Effector CD4-positive, alpha-beta T cell (primary cell): ENCODE data around the gene ASCC1.
"Not testable (repeated sequence)": the region's sequence is repeated elsewhere in the genome, so short reads cannot be mapped to it uniquely, and the experiment has no call there.

Experiments used
- DNase-seq: peaks from one replicate; pipeline ENCODE4 v3.0.0-alpha.2; 2020

ASCC1 gene

DNA sequence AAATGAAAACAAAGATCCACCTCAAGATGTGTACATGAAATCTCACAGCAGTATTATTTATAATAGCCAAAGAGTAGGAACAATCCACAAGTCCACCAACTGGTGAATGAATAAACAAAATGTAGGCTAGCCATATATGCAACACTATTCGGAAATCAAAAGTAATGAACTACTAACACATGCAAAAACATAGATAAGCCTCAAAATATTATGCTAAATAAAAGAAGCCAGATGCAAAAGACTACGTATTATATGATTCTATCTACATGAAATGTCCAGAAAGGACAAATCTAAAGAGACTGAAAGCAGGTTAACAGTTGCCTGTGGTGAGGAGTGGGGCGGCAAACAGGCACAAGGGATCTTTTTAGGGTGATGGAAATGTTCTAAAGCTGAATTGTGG is 49.0 kb downstream of the ASCC1 start:
- DNase-seq, result no peak

DNA sequence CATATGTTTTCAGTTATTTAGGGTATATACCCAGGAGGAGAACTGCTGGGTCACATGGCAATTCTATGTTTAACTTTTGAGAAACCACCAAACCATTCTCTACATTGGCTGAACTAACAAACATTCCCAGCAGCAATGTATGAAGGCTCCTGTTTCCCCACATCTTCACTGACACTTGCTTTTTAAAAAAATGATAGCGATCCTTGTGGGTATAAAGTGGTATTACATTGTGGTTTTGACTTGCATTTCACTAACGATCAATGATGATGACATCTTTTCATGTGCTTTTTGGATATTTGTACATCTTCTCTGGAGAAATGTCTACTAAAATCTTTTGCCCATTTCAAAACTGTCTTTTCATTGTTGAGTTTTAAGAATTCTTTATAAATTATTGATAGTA is 51.5 kb downstream of the ASCC1 start:
- DNase-seq, result no peak

DNA sequence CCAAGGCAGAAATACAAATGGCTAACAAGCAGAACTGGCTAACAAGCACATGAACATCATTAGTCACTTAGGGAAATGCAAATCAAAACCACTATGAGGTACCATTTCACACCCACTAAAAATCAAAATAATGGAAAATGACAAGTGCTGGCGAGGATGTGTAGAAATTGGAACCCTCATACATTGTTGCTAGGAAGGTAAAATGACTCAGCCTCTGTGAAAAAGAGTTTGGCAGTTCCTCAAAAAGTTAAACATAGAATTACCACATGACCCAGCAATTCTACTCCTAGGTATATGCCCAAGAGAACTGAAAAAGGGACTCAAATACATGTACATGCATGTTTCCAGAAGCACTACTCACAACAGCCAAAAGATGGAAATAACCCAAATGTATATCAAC is 53.1 kb downstream of the ASCC1 start:
- no peak for DNase-seq

DNA sequence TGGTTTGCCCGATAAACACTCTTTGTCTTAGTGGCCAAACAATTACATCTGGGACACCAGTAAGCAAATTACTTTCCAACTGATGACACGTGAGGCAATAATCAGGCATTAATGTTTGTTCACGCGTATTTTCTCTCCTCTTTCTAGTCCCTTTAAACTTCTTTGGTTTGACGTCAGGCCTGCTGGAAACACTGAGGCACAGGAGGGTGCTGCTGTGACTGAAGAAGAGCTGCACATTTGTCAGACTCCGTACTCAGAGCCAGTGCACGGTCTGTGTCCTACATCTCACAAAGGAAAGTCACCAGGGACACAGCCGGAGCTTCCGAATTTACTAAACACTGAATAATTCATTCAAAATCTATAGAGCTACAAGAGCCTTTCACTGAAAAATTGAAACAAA is 57.9 kb downstream of the ASCC1 start:
- DNase-seq, result no peak

DNA sequence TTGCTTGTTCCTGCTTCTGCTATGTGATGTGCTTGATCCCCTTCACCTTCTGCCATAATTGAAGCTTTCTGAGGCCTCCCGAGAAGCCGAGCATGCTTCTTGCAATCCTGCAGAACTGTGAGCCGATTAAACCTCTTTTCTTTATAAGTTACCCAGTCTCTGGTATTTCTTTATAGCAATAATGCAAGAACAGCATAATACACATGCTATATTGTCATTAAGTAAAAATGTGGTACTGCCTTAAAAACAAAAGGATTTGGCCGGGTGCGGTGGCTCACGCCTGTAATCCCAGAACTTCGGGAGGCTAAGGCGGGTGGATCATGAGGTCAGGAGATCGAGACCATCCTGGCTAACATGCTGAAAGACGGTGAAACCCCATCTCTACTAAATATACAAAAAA is 59.9 kb downstream of the ASCC1 start:
- DNase-seq, result no peak

DNA sequence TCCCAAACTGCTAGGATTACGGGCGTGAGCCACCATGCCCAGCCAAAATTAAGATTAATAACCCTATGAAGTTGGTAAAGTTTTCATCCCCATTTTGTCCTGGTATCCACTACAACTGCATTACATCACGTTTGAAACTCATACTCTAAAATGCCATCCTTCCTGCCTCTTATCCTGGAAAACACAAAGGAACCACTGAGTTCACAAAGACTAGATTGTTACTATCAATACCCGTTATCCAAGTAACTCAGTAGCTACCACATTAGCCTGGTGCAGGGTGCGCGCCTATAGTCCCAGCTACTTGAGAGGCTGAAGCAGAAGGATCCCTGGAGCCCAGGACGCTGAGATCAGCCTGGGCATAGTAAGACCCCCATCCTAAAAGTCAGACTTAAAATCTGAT is 63.8 kb downstream of the ASCC1 start:
- DNase-seq, result no peak

DNA sequence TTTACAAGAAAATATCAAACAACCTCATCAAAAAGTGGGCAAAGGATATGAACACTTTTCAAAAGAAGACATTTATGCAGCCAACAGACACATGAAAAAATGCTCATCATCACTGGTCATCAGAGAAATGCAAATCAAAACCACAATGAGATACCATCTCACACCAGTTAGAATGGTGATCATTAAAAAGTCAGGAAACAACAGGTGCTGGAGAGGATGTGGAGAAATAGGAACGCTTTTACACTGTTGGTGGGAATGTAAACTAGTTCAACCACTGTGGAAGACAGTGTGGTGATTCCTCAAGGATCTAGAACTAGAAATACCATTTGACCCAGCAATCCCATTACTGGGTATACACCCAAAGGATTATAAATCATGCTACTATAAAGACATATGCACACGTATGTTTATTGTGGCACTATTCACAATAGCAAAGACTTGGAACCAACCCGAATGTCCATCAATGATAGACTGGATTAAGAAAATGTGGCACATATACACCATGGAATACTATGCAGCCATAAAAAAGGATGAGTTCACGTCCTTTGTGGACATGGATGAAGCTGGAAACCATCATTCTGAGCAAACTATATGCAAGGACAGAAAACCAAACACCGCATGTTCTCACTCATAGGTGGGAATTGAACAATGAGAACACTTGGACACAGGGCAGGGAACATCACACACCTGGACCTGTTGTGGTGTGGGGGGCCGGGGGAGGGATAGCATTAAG is 65.2 kb downstream of the ASCC1 start:
- not testable (repeated sequence) for DNase-seq

DNA sequence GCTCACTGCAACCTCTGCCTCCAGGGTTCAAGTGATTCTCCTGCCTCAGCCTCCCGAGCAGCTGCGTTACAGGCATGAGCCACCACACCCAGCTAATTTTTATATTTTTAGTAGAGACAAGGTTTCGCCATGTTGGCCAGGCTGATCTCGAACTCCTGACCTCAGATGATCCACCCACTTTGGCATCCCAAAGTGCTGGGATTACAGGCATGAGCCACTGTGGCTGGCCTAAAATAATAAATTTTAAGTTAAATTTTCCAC is 68.8 kb downstream of the ASCC1 start:
- not testable (repeated sequence) for DNase-seq

DNA sequence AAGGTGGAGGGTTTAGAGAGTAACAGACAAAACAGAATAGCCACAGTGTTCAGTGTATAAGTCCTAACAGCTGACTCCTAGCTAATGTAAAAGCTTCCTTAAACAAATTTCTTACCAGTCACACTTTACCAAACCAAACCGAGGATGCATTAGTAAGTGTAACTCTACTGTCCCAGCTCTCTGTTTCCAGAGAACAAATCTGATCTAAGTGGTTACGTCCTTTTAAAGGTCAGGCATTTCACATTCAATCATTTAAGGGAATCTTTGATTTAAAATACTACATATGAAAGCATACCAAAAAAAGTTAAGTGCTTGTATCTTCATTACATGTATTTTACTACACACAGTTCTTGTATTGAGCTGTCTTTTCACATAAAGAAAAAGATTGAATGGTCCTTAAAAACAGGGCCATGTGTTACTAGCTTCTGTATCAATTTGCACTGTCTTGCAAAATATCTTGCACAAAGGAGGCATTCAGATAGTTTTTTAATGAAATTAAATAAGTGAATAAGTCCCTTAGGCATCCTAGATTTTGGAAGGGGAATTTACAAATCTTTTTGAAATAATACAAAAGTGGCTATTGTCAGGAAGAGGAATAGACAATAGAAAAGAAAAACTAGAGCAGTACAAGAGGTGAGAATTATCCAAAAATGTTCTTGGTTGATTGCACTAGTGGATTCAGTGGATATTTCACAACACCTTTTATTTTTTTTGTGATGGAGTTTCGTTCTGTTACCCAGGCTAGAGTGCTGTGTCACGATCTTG is 69.3 kb downstream of the ASCC1 start:
- DNase-seq, result no peak

DNA sequence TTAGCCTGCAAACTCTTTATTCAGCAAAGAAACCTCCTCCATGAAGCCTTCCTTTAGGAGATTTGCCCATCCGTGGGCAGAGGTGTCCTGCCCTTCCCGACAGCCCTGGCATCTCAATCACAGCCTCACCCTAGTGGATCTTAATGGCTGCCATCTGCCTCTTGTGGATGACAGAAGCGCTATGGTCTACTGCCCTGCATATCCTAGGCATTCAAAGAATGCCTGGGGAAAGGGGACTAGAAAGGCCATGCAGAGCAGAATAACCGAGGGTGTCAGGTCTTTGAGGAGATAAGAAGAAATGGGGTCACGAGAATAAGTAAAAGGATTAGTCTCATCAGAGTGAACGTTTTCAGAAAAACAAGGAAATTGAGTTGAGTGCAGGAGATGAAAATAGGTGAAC is 70.0 kb downstream of the ASCC1 start:
- no peak for DNase-seq

DNA sequence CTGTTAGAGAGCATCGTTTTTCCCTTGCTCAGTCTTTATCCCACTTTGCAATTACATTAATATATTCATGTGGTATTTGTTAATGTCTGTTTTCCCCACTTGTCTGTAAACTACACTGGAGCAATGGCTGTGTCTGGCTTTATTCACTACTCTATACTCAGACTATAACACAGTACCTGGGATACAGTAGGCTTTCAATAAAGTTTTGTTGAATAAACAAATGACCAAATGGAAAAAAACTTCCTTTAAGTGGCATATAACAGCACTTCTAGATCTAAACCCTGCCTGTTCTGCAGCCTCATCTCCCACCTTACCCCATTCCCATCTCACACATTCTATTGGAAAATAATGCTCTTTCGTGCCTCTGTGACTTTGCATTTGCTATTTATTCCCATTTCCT is 70.4 kb downstream of the ASCC1 start:
- DNase-seq, result no peak

DNA sequence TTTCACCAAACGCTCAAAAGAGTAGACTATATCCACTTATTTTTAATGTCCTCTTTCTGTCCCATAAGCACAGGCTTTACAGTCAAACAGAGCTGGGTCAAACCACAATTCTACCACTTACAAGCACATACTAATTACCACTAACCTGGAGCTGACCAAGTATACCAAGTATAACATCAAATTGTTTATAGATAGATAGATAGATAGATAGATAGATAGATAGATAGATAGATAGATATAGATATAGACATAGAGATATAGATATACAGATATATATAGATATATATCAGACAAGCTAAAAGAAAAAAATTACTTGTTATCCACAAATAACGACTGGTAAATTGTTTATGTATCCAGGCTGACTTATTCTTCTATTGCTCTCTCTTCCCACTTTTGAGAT is 75.2 kb downstream of the ASCC1 start:
- no peak for DNase-seq

DNA sequence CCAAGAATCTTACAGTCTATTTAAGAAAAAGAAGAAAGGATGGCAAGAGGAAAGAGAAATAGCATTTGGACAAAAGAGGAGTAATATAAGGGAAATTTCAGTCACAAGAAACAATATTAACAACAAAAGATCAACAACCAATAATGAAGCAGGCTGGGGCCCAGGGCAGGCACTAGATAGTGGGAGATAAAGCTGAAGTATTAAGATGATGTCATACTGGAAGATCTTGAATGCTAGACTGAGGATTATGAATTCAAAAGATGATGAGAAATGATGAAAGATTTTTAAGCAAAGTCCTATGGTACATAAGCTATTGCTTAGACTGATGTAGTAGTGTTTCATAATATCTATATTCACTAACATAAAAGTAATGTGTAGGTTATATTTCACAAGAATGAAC is 75.9 kb downstream of the ASCC1 start:
- no peak for DNase-seq

DNA sequence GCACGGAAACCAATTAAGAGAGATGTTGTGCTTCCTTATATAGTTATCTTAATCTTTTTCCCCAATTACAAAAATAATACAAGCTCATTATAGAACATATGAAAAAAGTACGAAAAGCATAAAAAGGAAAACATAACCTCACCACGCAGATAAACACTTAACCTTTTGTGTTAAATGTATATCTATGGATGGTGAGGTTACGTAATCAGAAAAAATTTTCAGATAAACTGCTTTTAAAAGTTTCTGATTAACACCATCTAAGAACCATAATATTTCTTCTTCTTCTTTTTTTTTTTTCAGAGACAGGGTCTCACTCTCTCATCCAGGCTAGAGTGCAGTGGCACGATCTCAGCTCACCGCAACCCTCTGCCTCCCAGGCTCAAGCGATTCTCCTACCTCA is 78.5 kb downstream of the ASCC1 start:
- no peak for DNase-seq

DNA sequence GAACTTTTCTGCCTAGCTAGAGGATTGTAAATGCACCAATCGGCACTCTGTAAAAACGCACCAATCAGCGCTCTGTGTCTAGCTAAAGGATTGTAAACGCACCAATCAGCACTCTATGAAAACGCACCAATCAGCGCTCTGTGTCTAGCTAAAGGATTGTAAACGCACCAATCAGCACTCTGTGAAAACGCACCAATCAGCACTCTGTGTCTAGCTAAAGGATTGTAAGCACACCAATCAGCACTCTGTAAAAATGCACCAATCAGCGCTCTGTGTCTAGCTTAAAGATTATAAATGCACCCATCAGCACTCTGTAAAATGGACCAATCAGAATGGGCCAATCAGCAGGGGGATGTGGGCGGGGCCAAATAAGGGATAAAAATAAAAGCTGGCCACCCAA is 79.9 kb downstream of the ASCC1 start:
- DNase-seq, result not testable (repeated sequence)

DNA sequence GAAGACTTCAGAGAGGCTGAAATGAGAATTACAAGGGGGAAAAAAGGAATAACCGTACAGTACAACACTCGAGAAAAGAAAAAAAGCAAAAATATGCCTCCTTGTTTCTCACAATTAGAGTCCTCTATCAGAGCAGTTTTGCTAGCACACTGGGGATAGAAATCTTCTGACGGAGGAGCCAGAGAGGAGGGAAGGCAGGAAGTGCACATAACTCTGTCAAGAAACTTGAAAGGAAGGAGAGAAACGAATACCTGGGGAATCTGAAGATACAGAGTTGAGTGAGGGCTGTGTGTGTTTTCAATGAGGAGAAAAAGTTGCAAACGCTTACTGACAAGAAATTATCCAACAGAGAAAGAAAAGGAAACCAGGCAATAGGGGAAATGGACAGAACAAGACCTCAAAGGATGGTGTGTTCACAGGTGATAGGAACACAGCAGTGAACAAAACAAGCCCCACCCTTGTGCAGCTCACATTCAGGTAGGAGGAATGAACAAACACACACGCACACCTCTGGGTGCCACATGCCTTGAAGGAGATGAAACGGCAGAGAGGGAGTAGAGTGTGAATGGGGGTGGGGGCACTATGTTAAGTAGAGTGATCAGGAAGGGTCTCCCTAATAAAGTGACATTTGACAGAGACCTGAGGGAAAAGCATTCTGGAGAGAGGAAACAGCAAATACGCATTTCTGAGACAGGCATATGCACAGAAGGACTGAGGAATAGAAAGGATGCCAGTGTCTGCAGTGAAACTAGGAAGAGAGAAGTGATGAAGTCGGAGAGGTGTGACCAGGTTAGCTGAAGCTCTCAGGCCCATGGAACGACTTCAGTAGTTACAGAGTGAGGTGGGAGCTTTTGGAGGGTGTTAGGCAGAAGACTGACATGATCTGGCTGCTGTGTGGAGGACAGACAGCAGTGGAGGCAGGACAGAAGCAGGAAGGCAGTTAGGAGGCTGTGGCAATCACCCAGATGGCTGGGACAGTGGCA is 81.0 kb downstream of the ASCC1 start:
- DNase-seq, result no peak

DNA sequence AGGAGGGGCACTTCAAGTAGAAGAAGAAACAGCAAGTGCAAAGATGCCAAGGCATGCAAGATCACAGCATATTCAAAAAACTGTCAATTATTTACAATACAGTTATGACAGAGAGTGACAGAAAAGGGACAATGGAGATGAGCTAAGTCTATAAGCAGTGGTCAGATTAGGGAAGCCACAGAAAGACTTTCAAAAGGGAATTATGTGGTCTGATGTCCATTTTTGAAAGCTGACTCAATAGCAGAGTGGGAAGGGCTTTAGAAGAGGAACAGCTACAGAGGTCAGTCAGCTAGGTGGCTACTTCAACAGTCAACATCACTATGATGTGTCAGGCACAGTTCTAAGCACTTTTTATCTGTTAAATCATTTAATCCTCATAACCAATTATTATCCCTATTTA is 82.6 kb downstream of the ASCC1 start:
- DNase-seq, result no peak

DNA sequence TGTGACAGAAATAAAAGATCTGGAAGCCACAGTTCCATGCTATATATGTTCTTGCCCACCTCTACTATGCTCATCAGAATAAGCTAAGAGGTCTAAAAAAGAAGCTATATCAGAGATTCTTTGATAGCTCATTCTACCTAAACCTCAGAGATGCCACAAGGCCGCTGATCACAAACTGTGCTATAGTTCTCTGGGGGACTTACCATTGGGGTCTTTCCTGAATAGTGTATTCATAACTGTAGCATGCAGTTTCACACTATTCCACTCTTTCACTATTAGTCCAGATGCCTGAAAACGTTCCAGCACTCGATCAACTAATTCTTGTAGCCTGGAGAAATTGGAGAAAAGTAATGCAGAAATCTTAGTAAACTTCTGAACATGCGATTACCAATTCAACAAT is 83.2 kb downstream of the ASCC1 start:
- DNase-seq, result no peak

DNA sequence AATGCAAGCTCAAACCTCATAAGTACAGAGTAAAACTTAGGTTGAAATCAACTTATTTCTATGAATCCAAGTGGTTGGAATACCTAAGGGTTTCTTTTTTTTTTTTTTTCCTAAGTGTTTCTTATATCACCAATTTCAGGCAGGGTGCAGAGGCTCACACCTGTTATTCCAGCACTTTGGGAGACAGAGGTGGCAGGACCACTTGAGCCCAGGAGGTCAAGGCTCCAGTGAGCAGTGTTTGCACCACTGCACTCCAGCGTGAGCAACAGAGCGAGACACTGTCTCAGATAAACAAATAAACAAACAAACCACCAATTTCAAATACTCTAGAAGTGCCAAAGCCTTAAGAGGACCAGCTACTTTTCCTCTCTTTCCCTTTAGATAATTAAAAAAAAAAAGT is 88.5 kb downstream of the ASCC1 start:
- DNase-seq, result no peak

DNA sequence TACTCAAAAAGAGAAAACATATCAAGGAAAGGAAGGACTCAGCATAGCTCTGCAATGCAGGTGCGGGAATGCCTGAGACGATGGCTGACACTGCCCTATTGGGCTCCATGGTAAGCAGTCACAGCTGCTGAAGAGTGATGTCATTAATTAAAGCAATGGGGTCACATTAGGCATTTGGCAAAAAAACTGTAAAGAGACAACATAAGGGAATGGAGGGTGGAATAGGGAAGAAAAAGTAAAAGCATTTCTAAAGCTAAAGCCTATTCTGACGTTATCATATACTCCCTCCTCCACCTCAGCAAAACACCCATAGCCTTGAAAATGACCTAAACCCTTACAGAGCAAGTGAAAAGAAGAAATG is 89.2 kb downstream of the ASCC1 start:
- no peak for DNase-seq

DNA sequence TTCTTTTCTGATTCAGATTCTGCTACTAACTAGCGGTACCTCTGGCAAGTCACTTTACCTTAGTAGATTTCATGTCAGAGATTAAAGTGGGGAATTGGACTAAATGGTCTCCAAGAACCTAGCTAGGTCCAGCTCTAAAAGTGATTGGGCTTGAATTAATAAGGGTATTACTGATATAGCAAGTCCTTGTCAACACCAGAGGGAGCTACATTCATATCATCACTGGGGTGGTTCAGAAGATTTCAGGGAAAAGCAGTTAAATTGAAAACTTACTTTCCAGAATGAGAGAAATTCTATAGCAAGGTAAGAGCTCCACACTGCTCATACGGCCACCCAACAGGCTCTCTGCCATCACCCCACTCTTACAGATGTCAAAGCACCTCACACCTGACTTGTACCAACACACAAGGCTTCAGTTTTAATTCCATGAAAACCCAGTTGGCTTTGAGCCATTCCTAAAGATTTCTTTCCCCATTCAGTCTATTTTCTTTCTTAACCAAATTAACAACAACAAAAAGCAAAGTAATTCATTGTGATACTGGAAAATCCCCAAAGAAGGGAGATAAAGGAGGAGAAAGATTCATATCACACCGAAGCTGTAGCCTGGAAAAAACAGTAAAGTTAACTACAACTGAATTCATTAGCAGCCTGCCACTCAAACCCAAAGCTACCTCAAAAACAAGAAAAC is 89.7 kb downstream of the ASCC1 start:
- no peak for DNase-seq

DNA sequence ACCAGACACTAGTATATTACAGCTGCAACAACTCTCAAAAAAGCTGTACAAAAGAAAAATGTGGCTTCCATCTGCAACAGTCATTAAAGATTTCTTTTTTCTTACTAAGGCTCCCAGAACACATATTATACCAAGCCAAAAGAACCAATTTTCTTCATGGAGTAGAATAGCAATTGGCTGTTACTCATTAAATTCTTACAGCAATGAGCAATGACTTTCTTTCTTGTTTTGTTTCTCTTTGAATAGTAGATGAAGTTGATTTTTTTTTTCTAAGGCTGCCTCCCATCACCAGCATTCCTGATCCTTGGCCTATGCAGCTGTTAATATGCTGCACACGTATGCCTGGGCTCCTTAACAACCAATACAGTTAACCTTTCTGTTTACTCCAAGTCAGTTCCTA is 91.1 kb downstream of the ASCC1 start:
- DNase-seq, result no peak

DNA sequence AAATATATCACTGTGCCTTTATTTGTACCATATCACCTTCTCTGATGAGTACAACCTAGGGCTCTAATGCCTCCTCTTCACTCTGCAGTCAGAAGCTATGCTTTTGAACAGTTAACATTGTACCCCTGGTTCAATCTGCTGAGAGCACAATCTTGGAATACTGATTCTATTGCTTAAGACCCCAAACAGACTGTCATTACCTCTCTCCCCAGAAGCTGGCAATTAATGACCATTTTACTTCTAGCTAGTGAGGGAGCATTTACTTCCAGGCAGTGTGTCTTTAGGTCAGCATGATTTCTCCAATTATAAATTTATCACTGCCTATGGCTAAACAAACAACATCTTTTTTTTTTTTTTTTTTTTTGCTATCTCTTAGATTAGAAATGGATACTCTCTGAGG is 91.7 kb downstream of the ASCC1 start:
- no peak for DNase-seq
